ENCODE measurements around the gene ITGA1. TPM values are rescaled to one million over a fixed set of nuclear protein-coding genes. Genes with fewer than 3 reads are reported as not detected.
"Not testable (repeated sequence)": the region's sequence is repeated elsewhere in the genome, so short reads cannot be mapped to it uniquely, and the experiment has no call there.

Gene ITGA1
- polyA plus RNA-seq, 1 donor (not counting 4 experiments of a cell fraction or from before 2014, with no cell fraction given) = 1.4 TPM

- H2AFZ ChIP-seq (ENCODE audit: control insufficient read depth, low read length) = no peak overlapping the region
- no peak overlapping the region for H3K9ac ChIP-seq (ENCODE audit: control insufficient read depth, extremely low read depth, insufficient read depth, low read length)
- H3K36me3 ChIP-seq (ENCODE audit: control insufficient read depth in 2 of 2, extremely low read depth in 1 of 2, insufficient read depth in 2 of 2, low read length in 2 of 2) = no peaks in the 10 kb centered on the region
- no peaks in the 10 kb centered on the region for H3K79me2 ChIP-seq (ENCODE audit: control insufficient read depth, insufficient read depth, low read length)
- no peaks in the 10 kb centered on the region for H3K9me3 ChIP-seq (ENCODE audit: control insufficient read depth, low read depth, low read length)
- no peak overlapping the region for H3K4me3 ChIP-seq (ENCODE audit: control insufficient read depth in 2 of 3, extremely low read depth in 1 of 3, insufficient read depth in 2 of 3, low read depth in 1 of 3, low read length in 3 of 3)
- FAIRE-seq = no peak
- no peaks in the 10 kb centered on the region for H4K20me1 ChIP-seq (ENCODE audit: control insufficient read depth, extremely low read depth, insufficient read depth, low read length)
- H3K27ac ChIP-seq (ENCODE audit: control insufficient read depth, insufficient read depth, low read length) = no peak overlapping the region
- TF ChIP-seq CTCF (optimal IDR thresholded peaks at IDR 0.05 in 1 of 3, IDR thresholded peaks at IDR 0.05 in 1 of 3, conservative IDR thresholded peaks at IDR 0.05 in 1 of 3; ENCODE audit: extremely low read depth in 1 of 3, insufficient read depth in 2 of 3, low read length in 3 of 3) (no peak), EZH2 (IDR thresholded peaks at IDR 0.05; ENCODE audit: low read length) (no peak)
- dilution Hi-C loops (cut with MboI; ENCODE audit: extremely low pct_ligation_motif_present, low sequenced_read_pairs) = no loop called here
- no peak for DNase-seq (ENCODE audit: low read depth, low spot score)
- no peaks in the 10 kb centered on the region for H3K4me1 ChIP-seq (ENCODE audit: control insufficient read depth, extremely low read depth, insufficient read depth, low read length)
- no peaks in the 10 kb centered on the region for H3K27me3 ChIP-seq (ENCODE audit: control insufficient read depth, extremely low read depth, insufficient read depth, low read length)
- no peaks in the 10 kb centered on the region for H3K9me1 ChIP-seq (ENCODE audit: control insufficient read depth, extremely low read depth, insufficient read depth, low read length)
- H3K4me2 ChIP-seq (ENCODE audit: control insufficient read depth, extremely low read depth, insufficient read depth, low read depth, low read length) = no peak overlapping the region
These were observed 44.2 kb upstream of the ITGA1 start for GRCh38 chr5:52743529-52743928.

- dilution Hi-C loops (cut with MboI; ENCODE audit: extremely low pct_ligation_motif_present, low sequenced_read_pairs) = no loop called here
- Histone ChIP-seq H3K9ac (ENCODE audit: control insufficient read depth, extremely low read depth, insufficient read depth, low read length) (no peak overlapping the region), H3K4me1 (ENCODE audit: control insufficient read depth, extremely low read depth, insufficient read depth, low read length) (no peaks in the 10 kb centered on the region), H3K79me2 (ENCODE audit: control insufficient read depth, insufficient read depth, low read length) (no peaks in the 10 kb centered on the region), H3K9me3 (ENCODE audit: control insufficient read depth, low read depth, low read length) (no peaks in the 10 kb centered on the region), H3K27ac (ENCODE audit: control insufficient read depth, insufficient read depth, low read length) (no peak overlapping the region), H3K9me1 (ENCODE audit: control insufficient read depth, extremely low read depth, insufficient read depth, low read length) (no peaks in the 10 kb centered on the region), H3K4me3 (ENCODE audit: control insufficient read depth in 2 of 3, extremely low read depth in 1 of 3, insufficient read depth in 2 of 3, low read depth in 1 of 3, low read length in 3 of 3) (no peak overlapping the region), H3K4me2 (ENCODE audit: control insufficient read depth, extremely low read depth, insufficient read depth, low read depth, low read length) (no peak overlapping the region), H3K27me3 (ENCODE audit: control insufficient read depth, extremely low read depth, insufficient read depth, low read length) (no peaks in the 10 kb centered on the region), H2AFZ (ENCODE audit: control insufficient read depth, low read length) (no peak overlapping the region), H3K36me3 (ENCODE audit: control insufficient read depth in 2 of 2, extremely low read depth in 1 of 2, insufficient read depth in 2 of 2, low read length in 2 of 2) (no peaks in the 10 kb centered on the region), H4K20me1 (ENCODE audit: control insufficient read depth, extremely low read depth, insufficient read depth, low read length) (no peaks in the 10 kb centered on the region)
- DNase-seq (ENCODE audit: low read depth, low spot score) (no peak), FAIRE-seq (no peak)
- TF ChIP-seq CTCF (optimal IDR thresholded peaks at IDR 0.05 in 1 of 3, IDR thresholded peaks at IDR 0.05 in 1 of 3, conservative IDR thresholded peaks at IDR 0.05 in 1 of 3; ENCODE audit: extremely low read depth in 1 of 3, insufficient read depth in 2 of 3, low read length in 3 of 3) (no peak), EZH2 (IDR thresholded peaks at IDR 0.05; ENCODE audit: low read length) (no peak)
These were observed 43.7 kb upstream of the ITGA1 start for GRCh38 chr5:52743970-52744369.

GRCh38 chr5:52744867-52745458, 42.8 kb upstream of the ITGA1 start:
- H2AFZ ChIP-seq (ENCODE audit: control insufficient read depth, low read length); H4K20me1 ChIP-seq (ENCODE audit: control insufficient read depth, extremely low read depth, insufficient read depth, low read length); H3K9me3 ChIP-seq (ENCODE audit: control insufficient read depth, low read depth, low read length); H3K9me1 ChIP-seq (ENCODE audit: control insufficient read depth, extremely low read depth, insufficient read depth, low read length); H3K4me3 ChIP-seq (ENCODE audit: control insufficient read depth in 2 of 3, extremely low read depth in 1 of 3, insufficient read depth in 2 of 3, low read depth in 1 of 3, low read length in 3 of 3); H3K4me2 ChIP-seq (ENCODE audit: control insufficient read depth, extremely low read depth, insufficient read depth, low read depth, low read length); DNase-seq (ENCODE audit: low read depth, low spot score); H3K36me3 ChIP-seq (ENCODE audit: control insufficient read depth in 2 of 2, extremely low read depth in 1 of 2, insufficient read depth in 2 of 2, low read length in 2 of 2); H3K27ac ChIP-seq (ENCODE audit: control insufficient read depth, insufficient read depth, low read length); FAIRE-seq; dilution Hi-C loops (cut with MboI; ENCODE audit: extremely low pct_ligation_motif_present, low sequenced_read_pairs); H3K9ac ChIP-seq (ENCODE audit: control insufficient read depth, extremely low read depth, insufficient read depth, low read length); H3K79me2 ChIP-seq (ENCODE audit: control insufficient read depth, insufficient read depth, low read length); H3K27me3 ChIP-seq (ENCODE audit: control insufficient read depth, extremely low read depth, insufficient read depth, low read length); H3K4me1 ChIP-seq (ENCODE audit: control insufficient read depth, extremely low read depth, insufficient read depth, low read length): not testable (repeated sequence)
